Measurements from ENCODE around the gene ATOSA. TPM values are rescaled to one million over a fixed set of nuclear protein-coding genes. Genes with fewer than 3 reads are reported as not detected.

The ATOSA gene
- total and polyA plus RNA-seq, 2 donors (not counting 1 experiment from before 2014, with no cell fraction given), result 14.1 to 26.9 TPM

DNA sequence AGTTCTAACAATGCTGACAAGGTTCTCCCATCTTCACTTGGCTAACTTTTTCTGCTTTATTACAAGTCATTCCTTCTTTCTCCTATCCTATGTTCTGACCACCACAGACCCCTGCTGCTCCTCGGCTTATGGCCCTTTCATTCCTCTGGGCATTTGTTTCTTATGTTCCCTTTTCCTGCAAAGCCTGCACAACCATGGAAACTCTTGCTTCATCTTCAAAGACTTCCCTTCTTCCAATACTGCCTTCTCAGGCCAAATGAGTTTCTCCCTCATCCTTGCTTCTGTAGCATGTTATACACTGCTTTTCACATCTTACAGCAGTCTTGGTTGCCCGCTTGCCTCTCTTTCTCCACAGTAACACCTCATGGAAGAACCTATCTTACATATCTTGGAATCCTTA is 17.9 kb upstream of the ATOSA start:
- no peak overlapping the region for H3K9ac ChIP-seq (ENCODE audit: insufficient read depth, low read length)
- TF ChIP-seq EZH2 (IDR thresholded peaks at IDR 0.05; ENCODE audit: low read length, missing control alignments), result no peak
- TF ChIP-seq, protein P1, sequence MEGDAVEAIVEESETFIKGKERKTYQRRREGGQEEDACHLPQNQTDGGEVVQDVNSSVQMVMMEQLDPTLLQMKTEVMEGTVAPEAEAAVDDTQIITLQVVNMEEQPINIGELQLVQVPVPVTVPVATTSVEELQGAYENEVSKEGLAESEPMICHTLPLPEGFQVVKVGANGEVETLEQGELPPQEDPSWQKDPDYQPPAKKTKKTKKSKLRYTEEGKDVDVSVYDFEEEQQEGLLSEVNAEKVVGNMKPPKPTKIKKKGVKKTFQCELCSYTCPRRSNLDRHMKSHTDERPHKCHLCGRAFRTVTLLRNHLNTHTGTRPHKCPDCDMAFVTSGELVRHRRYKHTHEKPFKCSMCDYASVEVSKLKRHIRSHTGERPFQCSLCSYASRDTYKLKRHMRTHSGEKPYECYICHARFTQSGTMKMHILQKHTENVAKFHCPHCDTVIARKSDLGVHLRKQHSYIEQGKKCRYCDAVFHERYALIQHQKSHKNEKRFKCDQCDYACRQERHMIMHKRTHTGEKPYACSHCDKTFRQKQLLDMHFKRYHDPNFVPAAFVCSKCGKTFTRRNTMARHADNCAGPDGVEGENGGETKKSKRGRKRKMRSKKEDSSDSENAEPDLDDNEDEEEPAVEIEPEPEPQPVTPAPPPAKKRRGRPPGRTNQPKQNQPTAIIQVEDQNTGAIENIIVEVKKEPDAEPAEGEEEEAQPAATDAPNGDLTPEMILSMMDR (conservative IDR thresholded peaks at IDR 0.05 in 1 of 2, IDR thresholded peaks at IDR 0.05 in 1 of 2; ENCODE audit: low read depth in 1 of 2, low read length in 2 of 2), result no peak
- no peak overlapping the region for H3K4me2 ChIP-seq (ENCODE audit: extremely low read depth, insufficient read depth, low read length)
- H4K20me1 ChIP-seq (ENCODE audit: control insufficient read depth, extremely low read depth, insufficient read depth, low read length), result no peaks in the 10 kb centered on the region
- H3K27me3 ChIP-seq (ENCODE audit: control insufficient read depth, insufficient read depth, low read length), result peaks cover 2% of the 10 kb centered on the region
- no peaks in the 10 kb centered on the region for H3K9me3 ChIP-seq (ENCODE audit: control insufficient read depth, insufficient read depth, low read depth, low read length)
- H3K36me3 ChIP-seq (ENCODE audit: control insufficient read depth, insufficient read depth, low read length), result no peaks in the 10 kb centered on the region
- H2AFZ ChIP-seq (ENCODE audit: low read length), result no peak overlapping the region
- H3K27ac ChIP-seq (ENCODE audit: insufficient read depth, low read length), result no peak overlapping the region
- no peaks in the 10 kb centered on the region for H3K4me1 ChIP-seq (ENCODE audit: control insufficient read depth, extremely low read depth, insufficient read depth, low read length)
- no peak for DNase-seq (ENCODE audit: low read depth in 2 of 2)
- no peak overlapping the region for H3K4me3 ChIP-seq (replicated peaks in 1 of 4; ENCODE audit: control extremely low read depth in 1 of 4, insufficient read depth in 1 of 4, low read depth in 3 of 4, low read length in 4 of 4)
- H3K79me2 ChIP-seq (ENCODE audit: control insufficient read depth, insufficient read depth, low read length), result no peaks in the 10 kb centered on the region

GRCh38 chr15:52695154-52695553 is 16.0 kb upstream of the ATOSA start:
- no peaks in the 10 kb centered on the region for H3K79me2 ChIP-seq (ENCODE audit: control insufficient read depth, insufficient read depth, low read length)
- no peak for DNase-seq (ENCODE audit: low read depth in 2 of 2)
- TF ChIP-seq, protein P1 (conservative IDR thresholded peaks at IDR 0.05 in 1 of 2, IDR thresholded peaks at IDR 0.05 in 1 of 2; ENCODE audit: low read depth in 1 of 2, low read length in 2 of 2), result no peak
- TF ChIP-seq EZH2 (IDR thresholded peaks at IDR 0.05; ENCODE audit: low read length, missing control alignments), result no peak
- H4K20me1 ChIP-seq (ENCODE audit: control insufficient read depth, extremely low read depth, insufficient read depth, low read length), result no peaks in the 10 kb centered on the region
- no peaks in the 10 kb centered on the region for H3K4me1 ChIP-seq (ENCODE audit: control insufficient read depth, extremely low read depth, insufficient read depth, low read length)
- no peak overlapping the region for H3K4me3 ChIP-seq (replicated peaks in 1 of 4; ENCODE audit: control extremely low read depth in 1 of 4, insufficient read depth in 1 of 4, low read depth in 3 of 4, low read length in 4 of 4)
- no peak overlapping the region for H3K27ac ChIP-seq (ENCODE audit: insufficient read depth, low read length)
- H3K9ac ChIP-seq (ENCODE audit: insufficient read depth, low read length), result no peak overlapping the region
- no peak overlapping the region for H3K4me2 ChIP-seq (ENCODE audit: extremely low read depth, insufficient read depth, low read length)
- H3K36me3 ChIP-seq (ENCODE audit: control insufficient read depth, insufficient read depth, low read length), result no peaks in the 10 kb centered on the region
- no peaks in the 10 kb centered on the region for H3K9me3 ChIP-seq (ENCODE audit: control insufficient read depth, insufficient read depth, low read depth, low read length)
- no peaks in the 10 kb centered on the region for H3K27me3 ChIP-seq (ENCODE audit: control insufficient read depth, insufficient read depth, low read length)
- H2AFZ ChIP-seq (ENCODE audit: low read length), result no peak overlapping the region

DNA sequence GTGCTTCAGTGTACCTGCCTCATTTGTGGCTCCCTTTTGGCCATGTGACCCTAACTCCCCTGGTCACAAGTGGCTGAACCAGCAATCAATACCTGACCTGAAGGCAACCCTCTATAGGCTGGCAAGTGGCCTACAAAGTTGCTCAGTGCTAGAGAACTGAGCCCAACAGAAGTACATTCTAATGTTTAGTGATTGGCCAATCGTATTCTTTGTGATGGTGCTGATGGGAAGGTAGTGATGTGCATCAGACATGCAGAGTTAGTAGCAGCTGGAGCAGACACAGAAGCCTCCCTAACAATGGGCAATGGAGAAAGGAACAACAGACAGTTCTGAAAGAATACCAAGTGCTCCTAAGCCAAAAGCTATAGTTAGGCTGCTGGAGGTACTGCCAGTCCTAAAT is 10.4 kb upstream of the ATOSA start:
- DNase-seq (ENCODE audit: low read depth in 2 of 2), result no peak
- Histone ChIP-seq H3K4me3 (replicated peaks in 1 of 4; ENCODE audit: control extremely low read depth in 1 of 4, insufficient read depth in 1 of 4, low read depth in 3 of 4, low read length in 4 of 4) (no peak overlapping the region), H3K4me2 (ENCODE audit: extremely low read depth, insufficient read depth, low read length) (no peak overlapping the region), H3K4me1 (ENCODE audit: control insufficient read depth, extremely low read depth, insufficient read depth, low read length) (no peaks in the 10 kb centered on the region), H3K79me2 (ENCODE audit: control insufficient read depth, insufficient read depth, low read length) (no peaks in the 10 kb centered on the region), H4K20me1 (ENCODE audit: control insufficient read depth, extremely low read depth, insufficient read depth, low read length) (no peaks in the 10 kb centered on the region), H3K27ac (ENCODE audit: insufficient read depth, low read length) (no peak overlapping the region), H2AFZ (ENCODE audit: low read length) (no peak overlapping the region), H3K9me3 (ENCODE audit: control insufficient read depth, insufficient read depth, low read depth, low read length) (no peaks in the 10 kb centered on the region), H3K27me3 (ENCODE audit: control insufficient read depth, insufficient read depth, low read length) (peaks cover 5% of the 10 kb centered on the region), H3K9ac (ENCODE audit: insufficient read depth, low read length) (no peak overlapping the region), H3K36me3 (ENCODE audit: control insufficient read depth, insufficient read depth, low read length) (no peaks in the 10 kb centered on the region)
- TF ChIP-seq, protein P1 (conservative IDR thresholded peaks at IDR 0.05 in 1 of 2, IDR thresholded peaks at IDR 0.05 in 1 of 2; ENCODE audit: low read depth in 1 of 2, low read length in 2 of 2), result no peak
- TF ChIP-seq EZH2 (IDR thresholded peaks at IDR 0.05; ENCODE audit: low read length, missing control alignments), result no peak
